Activated CD4-positive, CD25-positive, alpha-beta regulatory T cell treated with anti-CD3 and anti-CD28 coated beads, Interleukin-2, amount 50 U/mL, for 72 hours (primary cell): ENCODE measurements around the gene CARD19.

Experiments
- DNase-seq: peaks from one replicate; pipeline ENCODE4 v3.0.0; 2021

CARD19 gene

DNA sequence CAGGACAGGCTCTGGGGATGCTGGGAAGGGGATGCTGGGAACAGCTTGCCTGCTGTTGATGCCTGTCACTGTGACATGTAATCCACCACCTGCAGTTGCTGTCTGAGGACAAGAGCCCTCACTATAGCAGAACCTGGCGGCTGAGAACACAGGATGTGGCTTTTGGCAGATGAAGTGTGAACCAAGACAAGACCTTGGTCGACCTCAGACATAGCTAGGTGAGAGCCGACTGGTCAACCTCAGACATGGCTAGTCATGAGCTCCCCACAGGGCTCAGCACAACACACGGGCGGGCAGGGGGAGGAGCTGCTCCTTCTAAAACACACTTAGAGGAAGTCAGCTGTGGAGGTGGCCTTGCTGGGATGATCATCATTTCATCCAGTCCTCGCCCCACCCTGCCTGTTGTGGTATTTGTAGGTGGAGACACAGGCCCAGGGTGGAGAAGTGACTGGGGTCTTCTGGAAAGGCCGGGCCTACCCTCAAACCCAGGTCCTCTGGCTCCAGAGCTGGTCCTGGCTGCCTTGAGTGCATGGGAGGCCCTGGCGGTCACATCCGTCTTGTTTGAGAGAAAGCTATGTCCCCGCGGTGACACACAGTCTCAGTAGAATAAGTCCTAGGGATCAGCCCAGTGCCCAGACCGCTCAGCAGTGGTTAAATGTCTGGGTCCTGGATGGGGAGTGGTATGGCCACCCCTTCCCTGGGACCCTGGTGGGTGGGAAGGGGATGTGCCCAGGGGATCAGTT lies 31.5 kb upstream of the CARD19 start:
- peak; percentile 81 for DNase-seq

DNA sequence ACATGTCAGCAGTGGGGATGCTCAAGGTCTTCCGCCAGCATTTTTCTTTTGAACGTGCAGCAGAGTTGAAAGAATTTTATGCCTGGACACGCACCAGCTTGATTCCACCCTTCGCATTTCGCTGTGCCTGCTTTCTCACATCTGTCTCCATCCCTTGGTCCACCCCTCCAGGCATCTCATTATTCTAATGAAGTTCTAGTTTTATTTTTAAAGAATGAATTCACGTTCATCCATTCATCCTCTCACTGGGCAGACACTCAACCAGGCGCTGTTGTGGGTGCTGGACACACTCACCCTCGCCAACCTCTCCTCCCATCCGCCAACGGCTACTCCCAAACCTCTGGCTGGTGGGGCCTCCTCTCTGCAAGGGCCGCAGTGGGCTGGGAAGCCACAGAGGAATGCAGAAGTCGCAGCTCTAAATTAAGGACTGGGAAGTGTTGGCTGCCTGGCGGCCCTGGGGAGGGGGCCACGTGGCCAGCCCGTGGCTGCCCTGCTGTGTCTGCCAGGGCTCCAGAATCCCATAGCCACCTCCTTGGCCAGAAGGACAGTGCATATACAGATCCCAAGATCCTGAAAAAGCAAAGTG lies 30.8 kb upstream of the CARD19 start:
- no peak for DNase-seq

DNA sequence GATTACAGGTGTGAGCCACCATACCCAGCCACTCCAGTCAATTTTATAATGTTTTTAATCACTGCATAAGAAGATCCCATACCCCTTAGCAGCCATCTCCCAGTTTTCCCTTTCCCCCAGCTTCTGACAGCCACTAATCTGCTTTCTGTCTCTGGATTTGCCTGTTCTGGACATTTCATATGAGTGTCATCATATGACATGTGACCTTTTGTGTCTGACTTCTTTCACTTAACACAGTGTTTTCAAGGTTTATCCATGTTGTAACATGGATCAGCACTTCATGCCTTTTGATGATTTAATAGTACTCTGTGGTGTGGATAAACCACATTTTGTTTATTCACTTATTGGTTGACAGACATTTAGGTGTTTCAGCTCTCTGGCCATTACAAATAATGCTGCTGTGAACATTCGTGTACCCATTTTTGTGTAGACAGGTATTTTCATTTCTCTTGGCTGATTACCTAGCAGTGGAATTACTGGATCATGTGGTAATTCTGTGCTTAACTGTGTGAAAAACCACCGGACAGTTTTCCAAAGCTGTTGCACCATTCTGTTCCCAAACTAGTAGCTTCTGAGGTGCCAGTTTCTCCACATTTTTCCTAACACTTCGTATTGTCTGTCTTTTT lies 28.9 kb upstream of the CARD19 start:
- no peak for DNase-seq

GRCh38 chr9:93068956-93069355 lies 27.1 kb upstream of the CARD19 start:
- no peak for DNase-seq

- DNase-seq: no peak
These were observed 24.6 kb upstream of the CARD19 start for GRCh38 chr9:93071464-93071863.

DNA sequence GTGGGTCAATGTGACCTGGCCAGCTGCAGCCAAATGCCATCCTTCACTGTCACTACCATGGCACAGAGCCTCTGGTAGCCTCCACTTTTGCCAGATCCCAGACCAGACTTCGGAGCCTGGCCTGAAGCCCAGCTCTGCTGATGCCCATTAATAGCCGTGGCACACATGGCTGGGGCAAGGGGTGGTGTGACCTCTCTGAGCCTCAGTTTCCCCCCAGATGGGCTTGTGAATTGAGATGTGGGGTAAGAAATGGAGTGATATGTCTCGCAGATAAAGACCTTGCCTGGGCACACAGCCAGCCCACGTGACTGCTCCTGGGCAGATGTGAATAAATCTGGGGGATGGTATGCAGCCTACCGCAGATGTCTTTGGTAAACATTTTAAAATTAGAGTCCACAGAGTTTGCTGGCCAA lies 23.6 kb upstream of the CARD19 start:
- DNase-seq: no peak

DNA sequence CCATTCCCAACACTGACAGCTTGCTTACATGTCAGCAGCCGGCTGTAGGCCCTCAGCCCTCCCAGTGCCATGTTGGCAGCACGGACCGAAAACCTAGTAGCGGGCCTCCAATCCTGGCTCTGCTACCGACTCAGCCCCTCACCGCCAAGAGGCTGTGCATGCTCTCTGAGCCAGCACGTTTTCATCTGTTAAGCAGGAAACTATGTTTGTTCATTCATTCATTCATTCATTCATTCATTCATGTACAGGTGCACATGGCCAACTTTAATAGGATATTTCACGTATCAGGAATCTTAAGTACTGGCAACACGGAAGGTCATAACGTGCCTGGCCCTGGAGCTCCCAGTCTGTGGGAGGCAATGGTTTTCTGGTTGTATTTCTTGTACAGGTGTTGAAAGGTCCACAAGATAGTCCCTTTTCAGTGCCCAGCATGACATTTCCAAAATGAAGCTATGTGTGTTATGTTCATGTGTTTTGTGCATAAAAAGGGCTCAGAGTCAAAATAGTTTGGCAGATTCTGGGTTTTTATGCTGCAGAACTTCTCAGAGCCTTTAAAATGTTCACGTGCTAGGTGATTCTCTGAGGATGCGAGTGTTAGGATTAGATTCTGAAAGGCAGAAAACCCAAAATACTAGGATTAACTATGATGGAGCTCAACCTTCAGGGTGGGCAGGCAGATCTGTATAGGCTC lies 19.8 kb upstream of the CARD19 start:
- no peak for DNase-seq

GRCh38 chr9:93076792-93077128 lies 19.3 kb upstream of the CARD19 start:
- DNase-seq: no peak

- DNase-seq: no peak
These were observed 18.6 kb upstream of the CARD19 start for GRCh38 chr9:93077367-93077766.

GRCh38 chr9:93077811-93078210 lies 18.2 kb upstream of the CARD19 start:
- DNase-seq: no peak

DNA sequence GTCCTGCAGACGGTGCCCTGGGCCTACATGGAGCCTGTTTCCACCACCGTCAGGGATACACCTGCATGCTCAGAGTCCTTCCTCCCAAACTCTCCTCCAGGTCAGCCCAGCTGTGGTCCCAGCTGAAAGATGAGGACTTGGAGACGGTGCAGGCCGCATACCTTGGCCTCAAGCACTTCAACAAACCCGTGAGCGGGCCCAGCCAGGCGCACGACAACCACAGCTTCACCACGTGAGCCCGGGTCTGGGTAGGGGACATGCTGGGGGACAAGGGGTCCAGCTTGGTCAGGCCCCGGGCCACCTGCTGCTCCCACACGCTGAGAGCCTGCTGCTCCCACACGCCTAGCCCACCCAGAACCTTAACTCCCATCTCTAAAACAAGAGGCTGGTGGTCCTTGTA lies 16.6 kb upstream of the CARD19 start:
- no peak for DNase-seq

DNA sequence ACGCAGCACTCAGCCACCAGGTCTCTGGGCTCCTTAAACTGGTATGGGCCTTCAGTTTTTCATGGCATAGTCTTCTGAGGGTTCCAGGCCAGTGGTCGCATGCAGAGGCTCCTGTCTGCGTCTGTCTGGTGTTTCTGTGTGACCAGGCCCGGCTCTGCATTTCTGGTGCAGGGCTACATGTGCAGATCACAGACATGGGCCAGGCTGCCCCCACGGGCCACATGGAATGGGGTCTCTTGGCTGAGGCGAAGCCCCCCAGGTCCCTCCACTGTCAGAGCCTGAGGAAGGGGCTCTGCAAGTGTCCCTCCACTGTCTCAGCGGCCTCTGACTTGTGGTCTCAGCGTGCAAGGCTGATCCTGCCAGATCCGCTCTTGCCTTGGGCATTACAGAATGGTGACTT lies 15.6 kb upstream of the CARD19 start:
- DNase-seq: no peak

GRCh38 chr9:93081081-93081529 lies 14.9 kb upstream of the CARD19 start:
- DNase-seq: no peak

- DNase-seq: no peak
These were observed 14.1 kb upstream of the CARD19 start for GRCh38 chr9:93081931-93082330.

DNA sequence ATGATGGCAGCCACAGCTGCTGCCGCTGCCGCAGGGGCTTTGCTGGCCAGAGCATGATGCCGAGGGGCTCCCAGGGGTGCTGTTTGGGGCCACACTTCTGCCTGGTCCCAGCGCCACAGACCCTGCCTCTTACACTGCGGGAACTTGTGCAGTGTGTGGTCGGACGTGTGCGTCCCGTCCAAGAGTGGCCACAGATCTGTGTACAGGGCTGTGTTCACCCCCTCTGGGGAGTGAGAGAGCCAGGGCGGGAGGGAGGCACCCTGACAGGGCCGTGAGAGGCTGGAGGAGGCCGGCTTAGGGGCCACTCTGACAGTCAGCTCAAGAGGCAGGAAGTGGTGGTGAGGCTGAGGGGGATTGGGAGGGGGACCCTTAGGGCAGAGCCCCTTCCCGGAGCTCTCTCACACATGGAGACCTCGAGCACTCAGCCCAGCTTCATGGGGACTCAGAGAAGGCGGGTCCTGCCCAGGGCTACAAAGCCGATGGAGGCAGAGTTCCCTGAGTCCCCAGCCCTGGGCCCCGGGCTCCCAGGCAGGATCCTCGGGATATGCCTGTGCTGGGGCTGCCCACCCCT lies 13.1 kb upstream of the CARD19 start:
- DNase-seq: no peak

GRCh38 chr9:93083592-93084470 lies 12.2 kb upstream of the CARD19 start:
- DNase-seq: no peak

DNA sequence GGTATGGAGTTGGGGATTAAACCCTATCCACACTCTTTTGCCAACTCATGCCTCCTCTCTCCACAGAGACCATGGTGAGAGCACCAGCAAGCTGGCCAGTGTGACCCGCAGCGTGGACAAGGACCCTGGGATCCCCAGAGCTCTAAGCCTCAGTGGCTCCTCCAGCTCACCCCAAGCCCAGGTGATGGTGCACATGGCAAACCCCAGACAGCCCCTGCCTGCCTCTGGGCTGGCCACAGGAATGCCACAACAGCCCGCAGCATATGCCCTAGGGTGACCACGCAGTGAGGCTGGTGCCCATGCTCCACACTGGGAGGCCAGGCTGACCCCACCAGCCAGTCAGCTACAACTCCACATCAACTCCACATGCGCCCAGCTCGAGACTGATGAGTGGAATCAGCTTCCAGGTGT lies 11.5 kb upstream of the CARD19 start:
- DNase-seq: no peak

- DNase-seq: no peak
These were observed 10.3 kb upstream of the CARD19 start for GRCh38 chr9:93085676-93086075.

GRCh38 chr9:93086447-93087224 lies 9.4 kb upstream of the CARD19 start:
- DNase-seq: no peak

- no peak for DNase-seq
These were observed 7.9 kb upstream of the CARD19 start for GRCh38 chr9:93087971-93088655.

DNA sequence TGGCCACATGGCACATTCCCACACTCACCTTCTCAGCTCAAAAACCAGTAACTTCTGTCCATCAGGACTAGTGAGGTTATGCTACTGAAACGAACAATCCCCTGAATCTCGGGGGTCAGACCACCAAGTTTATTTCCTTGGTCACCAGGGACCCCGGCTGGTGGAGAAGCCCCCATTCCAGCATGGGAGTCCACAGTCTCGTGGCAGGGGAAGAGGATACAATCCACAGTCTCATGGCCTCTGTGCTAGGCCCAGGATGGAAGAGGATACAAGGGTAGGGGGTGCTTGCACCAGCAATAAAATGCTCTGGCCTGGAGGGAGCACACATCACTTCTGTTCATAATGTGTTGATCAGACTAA lies 7.4 kb upstream of the CARD19 start:
- no peak for DNase-seq
